ENCODE data around the gene ARID1B. TPM values are rescaled to one million over a fixed set of nuclear protein-coding genes. Genes with fewer than 3 reads are reported as not detected.

The ARID1B gene
- total RNA-seq, 1 experiment from 2014 or later, result 60.3 TPM

GRCh38 chr6:157216570-157216969, 439.4 kb downstream of the ARID1B start (continued):
- TF ChIP-seq, protein P1, sequence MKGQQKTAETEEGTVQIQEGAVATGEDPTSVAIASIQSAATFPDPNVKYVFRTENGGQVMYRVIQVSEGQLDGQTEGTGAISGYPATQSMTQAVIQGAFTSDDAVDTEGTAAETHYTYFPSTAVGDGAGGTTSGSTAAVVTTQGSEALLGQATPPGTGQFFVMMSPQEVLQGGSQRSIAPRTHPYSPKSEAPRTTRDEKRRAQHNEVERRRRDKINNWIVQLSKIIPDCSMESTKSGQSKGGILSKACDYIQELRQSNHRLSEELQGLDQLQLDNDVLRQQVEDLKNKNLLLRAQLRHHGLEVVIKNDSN (CRISPR knock-in tag; IDR thresholded peaks at IDR 0.05), result no peak
- TF ChIP-seq ZSCAN18 (CRISPR knock-in tag; IDR thresholded peaks at IDR 0.05) (no peak), NFE2L1 (CRISPR knock-in tag; IDR thresholded peaks at IDR 0.05) (no peak), NR2C2 (CRISPR knock-in tag; IDR thresholded peaks at IDR 0.05) (no peak), ZBTB21 (CRISPR knock-in tag; IDR thresholded peaks at IDR 0.05; ENCODE audit: borderline replicate concordance) (no peak)

GRCh38 chr6:157217198-157217893, 440.2 kb downstream of the ARID1B start:
- no peak overlapping the region for H3K4me3 Mint-ChIP-seq
- no peaks in the 10 kb centered on the region for H3K9me3 Mint-ChIP-seq
- no peak for TF ChIP-seq ZNF138 (CRISPR knock-in tag; conservative IDR thresholded peaks at IDR 0.05)
- TF ChIP-seq IRF1 (CRISPR knock-in tag; IDR thresholded peaks at IDR 0.05), result no peak
- no peak for TF ChIP-seq ZNF121 (CRISPR knock-in tag; IDR thresholded peaks at IDR 0.05)
- no peak for TF ChIP-seq ERG (CRISPR knock-in tag; IDR thresholded peaks at IDR 0.05)
- TF ChIP-seq KAT7 (CRISPR knock-in tag; IDR thresholded peaks at IDR 0.05; ENCODE audit: borderline replicate concordance), result no peak
- no peak for TF ChIP-seq SOX15 (CRISPR knock-in tag; IDR thresholded peaks at IDR 0.05)
- no peak for TF ChIP-seq FOXK1 (CRISPR knock-in tag; IDR thresholded peaks at IDR 0.05)
- TF ChIP-seq RELA (CRISPR knock-in tag; IDR thresholded peaks at IDR 0.05; ENCODE audit: borderline replicate concordance), result no peak
- TF ChIP-seq, protein P2, sequence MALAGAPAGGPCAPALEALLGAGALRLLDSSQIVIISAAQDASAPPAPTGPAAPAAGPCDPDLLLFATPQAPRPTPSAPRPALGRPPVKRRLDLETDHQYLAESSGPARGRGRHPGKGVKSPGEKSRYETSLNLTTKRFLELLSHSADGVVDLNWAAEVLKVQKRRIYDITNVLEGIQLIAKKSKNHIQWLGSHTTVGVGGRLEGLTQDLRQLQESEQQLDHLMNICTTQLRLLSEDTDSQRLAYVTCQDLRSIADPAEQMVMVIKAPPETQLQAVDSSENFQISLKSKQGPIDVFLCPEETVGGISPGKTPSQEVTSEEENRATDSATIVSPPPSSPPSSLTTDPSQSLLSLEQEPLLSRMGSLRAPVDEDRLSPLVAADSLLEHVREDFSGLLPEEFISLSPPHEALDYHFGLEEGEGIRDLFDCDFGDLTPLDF (CRISPR knock-in tag; IDR thresholded peaks at IDR 0.05), result no peak
- no peak for TF ChIP-seq ELF4 (CRISPR knock-in tag; IDR thresholded peaks at IDR 0.05; ENCODE audit: low read depth)
- CTCF ChIA-PET, result interaction anchor here (0.6 to 2.1 kb wide), 2 partner anchors 56 to 1615 kb away, joined by 5 to 6 read pairs; no protein-coding TSS in a partner anchor
- peaks cover 18% of the 10 kb centered on the region for H3K4me1 Mint-ChIP-seq
- DNase-seq (ENCODE audit: low spot score) (no peak), ATAC-seq (no peak)
- no peaks in the 10 kb centered on the region for H3K36me3 Mint-ChIP-seq
- POLR2A ChIA-PET, result no interaction called here
- peaks cover 13% of the 10 kb centered on the region for H3K27me3 Mint-ChIP-seq (ENCODE audit: low read depth)
- no peak overlapping the region for H3K27ac Mint-ChIP-seq

DNA sequence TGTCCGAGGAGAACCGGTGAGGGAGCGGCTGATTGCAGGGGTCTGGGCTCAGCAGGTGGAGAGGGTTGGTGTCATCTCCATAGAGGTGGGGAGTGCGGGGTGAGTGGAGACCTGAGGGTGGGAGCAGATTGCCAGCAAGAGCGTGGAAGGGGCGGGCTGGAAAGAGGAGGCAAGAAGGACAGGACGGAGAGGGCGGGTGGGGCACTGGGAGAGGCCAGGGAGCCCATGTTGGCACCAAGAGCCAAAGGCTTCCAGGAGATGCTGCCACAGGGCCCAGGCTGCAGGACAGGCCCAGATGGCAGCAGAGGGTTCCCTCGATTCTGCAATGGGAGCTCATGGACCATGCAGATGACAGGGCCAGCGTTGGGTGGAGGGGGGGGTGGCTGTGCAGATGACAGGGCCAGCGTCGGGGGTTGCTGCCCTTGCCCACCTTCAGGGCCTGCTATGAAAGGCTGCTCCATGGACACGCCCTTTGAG, 440.8 kb downstream of the ARID1B start:
- no peaks in the 10 kb centered on the region for H3K36me3 Mint-ChIP-seq
- ChIA-PET CTCF (interaction anchor here (0.6 to 2.1 kb wide), 3 partner anchors 34 to 1615 kb away, joined by 4 to 6 read pairs (median 5); no protein-coding TSS in a partner anchor), POLR2A (no interaction called here)
- DNase-seq (ENCODE audit: low spot score) (no peak), ATAC-seq (no peak)
- no peaks in the 10 kb centered on the region for H3K9me3 Mint-ChIP-seq
- H3K27me3 Mint-ChIP-seq (ENCODE audit: low read depth), result peaks cover 16% of the 10 kb centered on the region
- no peak overlapping the region for H3K4me3 Mint-ChIP-seq
- H3K27ac Mint-ChIP-seq, result no peak overlapping the region
- H3K4me1 Mint-ChIP-seq, result peaks cover 18% of the 10 kb centered on the region
- no peak for TF ChIP-seq ERG (CRISPR knock-in tag; IDR thresholded peaks at IDR 0.05)
- TF ChIP-seq ZNF263 (CRISPR knock-in tag; IDR thresholded peaks at IDR 0.05; ENCODE audit: low read depth), result no peak
- TF ChIP-seq, protein P3, sequence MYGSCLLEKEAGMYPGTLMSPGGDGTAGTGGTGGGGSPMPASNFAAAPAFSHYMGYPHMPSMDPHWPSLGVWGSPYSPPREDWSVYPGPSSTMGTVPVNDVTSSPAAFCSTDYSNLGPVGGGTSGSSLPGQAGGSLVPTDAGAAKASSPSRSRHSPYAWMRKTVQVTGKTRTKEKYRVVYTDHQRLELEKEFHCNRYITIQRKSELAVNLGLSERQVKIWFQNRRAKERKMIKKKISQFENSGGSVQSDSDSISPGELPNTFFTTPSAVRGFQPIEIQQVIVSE (CRISPR knock-in tag; IDR thresholded peaks at IDR 0.05; ENCODE audit: borderline replicate concordance), result no peak
- no peak for TF ChIP-seq CREB1 (CRISPR knock-in tag; IDR thresholded peaks at IDR 0.05)
- TF ChIP-seq FOXK1 (CRISPR knock-in tag; IDR thresholded peaks at IDR 0.05), result no peak
- TF ChIP-seq ZSCAN18 (CRISPR knock-in tag; IDR thresholded peaks at IDR 0.05), result no peak
- TF ChIP-seq, protein P4, sequence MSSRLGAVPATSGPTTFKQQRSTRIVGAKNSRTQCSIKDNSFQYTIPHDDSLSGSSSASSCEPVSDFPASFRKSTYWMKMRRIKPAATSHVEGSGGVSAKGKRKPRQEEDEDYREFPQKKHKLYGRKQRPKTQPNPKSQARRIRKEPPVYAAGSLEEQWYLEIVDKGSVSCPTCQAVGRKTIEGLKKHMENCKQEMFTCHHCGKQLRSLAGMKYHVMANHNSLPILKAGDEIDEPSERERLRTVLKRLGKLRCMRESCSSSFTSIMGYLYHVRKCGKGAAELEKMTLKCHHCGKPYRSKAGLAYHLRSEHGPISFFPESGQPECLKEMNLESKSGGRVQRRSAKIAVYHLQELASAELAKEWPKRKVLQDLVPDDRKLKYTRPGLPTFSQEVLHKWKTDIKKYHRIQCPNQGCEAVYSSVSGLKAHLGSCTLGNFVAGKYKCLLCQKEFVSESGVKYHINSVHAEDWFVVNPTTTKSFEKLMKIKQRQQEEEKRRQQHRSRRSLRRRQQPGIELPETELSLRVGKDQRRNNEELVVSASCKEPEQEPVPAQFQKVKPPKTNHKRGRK (CRISPR knock-in tag; IDR thresholded peaks at IDR 0.05; ENCODE audit: borderline replicate concordance), result no peak
- no peak for TF ChIP-seq NFYB (CRISPR knock-in tag; conservative IDR thresholded peaks at IDR 0.05; ENCODE audit: low read depth)
- TF ChIP-seq GABPB1 (CRISPR knock-in tag; IDR thresholded peaks at IDR 0.05), result no peak
